ENCODE data around the gene FUT8. TPM values are rescaled to one million over a fixed set of nuclear protein-coding genes. Genes with fewer than 3 reads are reported as not detected.
"Not testable (repeated sequence)": the region's sequence is repeated elsewhere in the genome, so short reads cannot be mapped to it uniquely, and the experiment has no call there.

The FUT8 gene
- total and polyA plus RNA-seq, 2 of the 8 experiments (the other 6 are each of a cell fraction or from before 2014, with no cell fraction given), result 10.5 to 25.1 TPM

- H3K23me2 ChIP-seq (ENCODE audit: low read depth, low read length); H3K4me3 ChIP-seq (ENCODE audit: extremely low read depth in 1 of 4, insufficient read depth in 2 of 4, low read depth in 3 of 4, low read length in 4 of 4); H2AFZ ChIP-seq (ENCODE audit: low read length); H3K14ac ChIP-seq (ENCODE audit: insufficient read length); FAIRE-seq; DNase-seq (ENCODE audit: low read depth in 1 of 2, low spot score in 2 of 2); H3K79me2 ChIP-seq (ENCODE audit: control insufficient read depth in 1 of 2, insufficient read depth in 2 of 2, low read length in 2 of 2); H3K4ac ChIP-seq (replicated peaks; ENCODE audit: insufficient read length, low read depth, low read length); H2BK5ac ChIP-seq (ENCODE audit: low read depth, low read length); CTCF ChIA-PET (ENCODE audit: partially characterized antibody); H3K27me3 ChIP-seq (replicated peaks in 1 of 4; ENCODE audit: control insufficient read depth in 3 of 4, extremely low read depth in 1 of 4, insufficient read depth in 3 of 4, low read length in 3 of 4); H3K18ac ChIP-seq (ENCODE audit: extremely low read depth, low read length); H3K9me3 ChIP-seq (ENCODE audit: insufficient read depth in 2 of 2, low read depth in 1 of 2, low read length in 1 of 2); H3K27ac ChIP-seq (ENCODE audit: low read depth, low read length); H3K56ac ChIP-seq (replicated peaks; ENCODE audit: insufficient read length, low read depth, low read length); H3K4me1 ChIP-seq (replicated peaks in 1 of 4; ENCODE audit: control insufficient read depth in 3 of 4, insufficient read depth in 4 of 4, low read length in 3 of 4); H2AK5ac ChIP-seq (ENCODE audit: low read depth, low read length); H2BK12ac ChIP-seq (ENCODE audit: low read depth, low read length); POLR2A ChIA-PET (ENCODE audit: partially characterized antibody); H4K5ac ChIP-seq (ENCODE audit: insufficient read length, low read depth, low read length); H2BK15ac ChIP-seq (ENCODE audit: low read length); H2BK120ac ChIP-seq (replicated peaks; ENCODE audit: low read depth, low read length); H3K36me3 ChIP-seq (ENCODE audit: control insufficient read depth in 2 of 4, insufficient read depth in 4 of 4, low read length in 3 of 4); H3K23ac ChIP-seq (ENCODE audit: insufficient read length); H3K4me2 ChIP-seq (ENCODE audit: insufficient read depth in 1 of 2, low read depth in 2 of 2, low read length in 2 of 2); H4K20me1 ChIP-seq (replicated peaks in 1 of 2; ENCODE audit: control insufficient read depth in 1 of 2, insufficient read depth in 2 of 2, low read length in 2 of 2); H3K79me1 ChIP-seq (ENCODE audit: low read depth, low read length); H4K91ac ChIP-seq (replicated peaks; ENCODE audit: insufficient read length, low read length); H4K8ac ChIP-seq (ENCODE audit: extremely low read depth, insufficient read depth, low read length); H2BK20ac ChIP-seq (ENCODE audit: low read length); H3K9ac ChIP-seq (replicated peaks in 1 of 4; ENCODE audit: extremely low read depth in 1 of 4, low read depth in 3 of 4, low read length in 3 of 4): not testable (repeated sequence)
- 80% methylated on average over 1 of the region's 31 CpGs; no CpG with 5 or more reads in 1 of the 2 experiments for WGBS, 2 experiments (ENCODE audit: extremely low coverage in 1 of 2, insufficient coverage in 1 of 2, insufficient read length in 1 of 2, insufficient replicate concordance in 2 of 2, low coverage in 1 of 2, low lambda C conversion rate in 2 of 2, missing lambda C conversion rate in 1 of 2)
Measured at GRCh38 chr14:65692566-65692965, 280.0 kb downstream of the FUT8 start.

Measured in H1 (cell line).